Muscle layer of duodenum (tissue), 2 donors: Measurements from ENCODE around the gene TBC1D22A.
"Not testable (repeated sequence)": the region's sequence is repeated elsewhere in the genome, so short reads cannot be mapped to it uniquely, and the experiment has no call there.

Experiments
- H3K27ac ChIP-seq: one replicate; pipeline ENCODE4 v1.7.0; 2013; ENCODE audit warnings: mild to moderate bottlenecking, low read length
- H3K27me3 ChIP-seq: one replicate; pipeline ENCODE4 v1.7.0; 2013; ENCODE audit warnings: low read depth, mild to moderate bottlenecking, control low read depth, low read length
- H3K36me3 ChIP-seq, 2 donors: one replicate each; pipeline ENCODE4 v1.7.0; 2013; ENCODE audit warnings: low read length in 2 of 2, control low read depth in 1 of 2, mild to moderate bottlenecking in 1 of 2; ENCODE audit not compliant: insufficient read depth in 2 of 2, control insufficient read depth in 1 of 2
- H3K4me1 ChIP-seq, 2 donors: one replicate each; pipeline ENCODE4 v1.7.0; 2013; ENCODE audit warnings: low read length in 2 of 2, mild to moderate bottlenecking in 2 of 2, control low read depth in 1 of 2, moderate library complexity in 1 of 2; ENCODE audit not compliant: insufficient read depth in 2 of 2, control insufficient read depth in 1 of 2
- H3K4me3 ChIP-seq, 2 donors: one replicate each; pipeline ENCODE4 v1.7.0; 2013; ENCODE audit warnings: low read length in 2 of 2, low read depth in 1 of 2, mild to moderate bottlenecking in 1 of 2
- H3K9me3 ChIP-seq, 2 donors: one replicate each; pipeline ENCODE4 v1.7.0; 2013; ENCODE audit warnings: low read length in 2 of 2, control low read depth in 1 of 2, mild to moderate bottlenecking in 1 of 2; ENCODE audit not compliant: control insufficient read depth in 1 of 2
- donor health status: healthy.

The TBC1D22A gene

DNA sequence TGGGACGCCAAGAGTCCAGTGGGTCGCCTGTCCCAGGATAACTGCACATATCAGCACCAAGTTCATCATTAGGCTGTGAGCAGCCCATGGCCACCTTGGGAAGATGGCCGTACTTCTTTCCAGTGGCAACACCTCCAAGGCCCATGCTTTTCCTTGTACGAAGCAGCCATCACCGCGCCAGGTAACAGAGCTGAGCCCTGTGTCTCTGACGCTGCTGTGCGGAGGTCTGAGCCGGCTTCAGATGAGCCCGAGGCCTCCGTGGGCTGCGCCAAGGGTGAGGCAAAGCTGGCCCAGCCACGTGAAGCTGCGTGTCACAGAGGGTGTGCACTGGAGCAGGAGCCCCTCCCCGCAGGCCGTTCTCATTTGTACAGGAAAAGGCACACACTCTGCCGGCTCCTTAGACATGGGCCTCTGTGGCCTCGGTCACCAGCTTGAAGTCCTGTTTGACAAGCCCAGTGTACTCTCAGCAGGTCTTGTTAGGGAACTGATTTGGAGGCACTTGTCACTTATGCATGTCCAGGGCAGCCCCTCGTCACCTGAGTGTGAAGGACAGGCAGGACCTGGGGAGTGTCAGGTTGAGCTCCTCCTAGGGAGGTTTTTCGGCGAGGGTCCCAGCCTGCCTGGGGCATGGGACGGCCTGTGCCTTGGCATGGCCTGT is 401.5 kb downstream of the TBC1D22A start:
- H3K36me3 ChIP-seq, result peaks cover 3 to 9% of the 10 kb centered on the region in 2 donors
- no peak overlapping the region for H3K4me3 ChIP-seq
- H3K27ac ChIP-seq, result no peak overlapping the region
- no peaks in the 10 kb centered on the region for H3K27me3 ChIP-seq
- H3K4me1 ChIP-seq, result no peaks in the 10 kb centered on the region
- H3K9me3 ChIP-seq, result no peaks in the 10 kb centered on the region

DNA sequence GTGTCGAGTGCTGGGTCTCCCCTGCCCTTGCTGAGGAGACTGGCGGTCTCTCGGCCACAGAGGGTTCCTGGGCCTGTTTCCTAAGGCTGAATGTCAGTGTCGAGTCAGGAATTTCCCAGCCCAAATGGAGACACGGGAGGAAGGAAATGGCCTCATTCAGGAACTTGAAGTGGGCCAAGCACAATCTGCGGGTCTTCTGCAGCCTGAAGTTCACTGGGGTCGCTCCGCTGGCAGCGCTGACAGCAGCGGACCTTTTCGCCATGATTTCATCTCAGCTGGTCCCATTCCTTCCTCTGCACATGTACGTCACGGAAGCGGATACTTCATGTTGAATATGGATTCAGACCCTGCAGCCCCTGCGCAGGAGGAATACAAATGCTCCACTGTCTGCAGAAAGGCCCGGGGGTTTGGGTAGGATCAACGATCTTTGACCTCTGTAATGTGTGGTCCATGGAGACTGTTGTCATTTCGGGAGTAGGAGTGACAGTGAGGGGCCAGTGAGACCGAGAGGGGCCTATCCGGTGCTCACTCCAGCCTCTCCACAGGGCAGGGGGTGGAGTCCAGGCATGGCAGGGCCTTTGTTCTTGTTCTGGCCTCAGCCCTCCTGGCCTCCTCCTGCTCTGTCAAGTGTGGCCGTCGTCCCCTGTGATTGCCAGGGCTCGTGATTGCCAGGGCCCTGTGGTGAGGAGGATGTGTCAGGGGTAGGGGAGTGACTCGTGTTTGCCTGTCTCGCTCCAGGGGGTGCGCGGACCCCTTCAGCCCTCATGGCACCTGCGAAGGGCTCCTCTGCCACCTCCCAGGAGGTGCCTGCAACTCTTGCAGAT is 402.3 kb downstream of the TBC1D22A start:
- no peaks in the 10 kb centered on the region for H3K9me3 ChIP-seq
- H3K36me3 ChIP-seq, result peaks cover 0 to 9% of the 10 kb centered on the region in 2 donors
- H3K27ac ChIP-seq, result no peak overlapping the region
- no peak overlapping the region for H3K4me3 ChIP-seq
- H3K27me3 ChIP-seq, result no peaks in the 10 kb centered on the region
- no peaks in the 10 kb centered on the region for H3K4me1 ChIP-seq

DNA sequence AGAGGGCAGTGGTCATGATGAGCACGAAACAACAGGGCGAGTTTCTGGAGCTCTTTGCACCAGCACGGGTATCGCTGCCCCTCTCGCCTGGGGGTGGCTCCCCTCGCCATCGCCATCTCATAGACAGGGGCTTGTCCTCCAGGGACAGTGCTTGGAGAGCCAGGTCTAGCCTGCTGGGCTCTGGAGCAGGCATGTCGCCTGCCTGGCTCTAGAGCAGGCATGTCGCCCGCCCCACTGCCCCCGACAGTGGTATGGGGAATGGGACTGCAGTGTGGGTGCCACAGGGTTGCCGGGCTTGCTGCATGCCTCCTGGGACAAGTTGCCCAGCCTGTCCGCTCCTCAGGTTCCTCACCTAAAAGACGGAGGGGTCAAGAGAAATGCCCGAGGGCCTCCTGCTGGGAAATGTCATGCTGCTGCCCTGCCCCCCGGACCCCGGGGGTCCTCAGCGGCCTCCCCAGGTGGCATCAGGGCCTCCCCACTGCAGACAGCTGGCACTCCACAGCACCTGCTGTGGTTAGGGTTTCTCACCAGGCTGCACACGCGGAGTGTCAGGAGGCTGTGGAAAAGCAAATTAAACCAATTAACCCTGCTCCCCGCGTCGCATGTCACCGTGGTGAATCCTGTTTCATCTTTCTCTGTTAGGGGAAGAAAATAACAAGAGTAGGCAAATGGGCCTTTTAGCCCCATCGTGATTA is 403.0 kb downstream of the TBC1D22A start:
- Histone ChIP-seq H3K36me3 (peaks cover 0 to 9% of the 10 kb centered on the region in 2 donors), H3K4me3 (no peak overlapping the region), H3K4me1 (no peaks in the 10 kb centered on the region), H3K27ac (no peak overlapping the region), H3K27me3 (no peaks in the 10 kb centered on the region), H3K9me3 (no peaks in the 10 kb centered on the region)

DNA sequence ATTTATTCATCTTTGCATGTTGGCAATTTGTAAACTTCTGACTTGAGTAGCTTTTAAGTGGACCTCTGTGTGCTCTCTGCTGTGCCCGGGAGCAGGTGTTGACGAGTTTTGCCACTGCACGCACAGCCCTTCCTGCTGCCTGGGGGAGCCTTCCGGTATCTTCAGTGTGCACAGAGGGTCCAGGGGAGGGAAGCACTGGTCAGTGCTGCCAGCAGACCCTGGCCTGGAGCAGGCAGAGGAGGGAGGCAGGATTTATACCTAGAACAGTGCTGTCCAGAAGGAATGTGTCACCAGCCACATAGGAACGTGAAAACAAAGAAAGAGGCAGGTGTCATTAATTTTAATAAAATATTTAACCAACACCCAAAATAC is 403.6 kb downstream of the TBC1D22A start:
- Histone ChIP-seq H3K9me3 (no peaks in the 10 kb centered on the region), H3K4me3 (no peak overlapping the region), H3K27me3 (no peaks in the 10 kb centered on the region), H3K36me3 (peaks cover 0 to 9% of the 10 kb centered on the region in 2 donors), H3K27ac (no peak overlapping the region), H3K4me1 (no peaks in the 10 kb centered on the region)

DNA sequence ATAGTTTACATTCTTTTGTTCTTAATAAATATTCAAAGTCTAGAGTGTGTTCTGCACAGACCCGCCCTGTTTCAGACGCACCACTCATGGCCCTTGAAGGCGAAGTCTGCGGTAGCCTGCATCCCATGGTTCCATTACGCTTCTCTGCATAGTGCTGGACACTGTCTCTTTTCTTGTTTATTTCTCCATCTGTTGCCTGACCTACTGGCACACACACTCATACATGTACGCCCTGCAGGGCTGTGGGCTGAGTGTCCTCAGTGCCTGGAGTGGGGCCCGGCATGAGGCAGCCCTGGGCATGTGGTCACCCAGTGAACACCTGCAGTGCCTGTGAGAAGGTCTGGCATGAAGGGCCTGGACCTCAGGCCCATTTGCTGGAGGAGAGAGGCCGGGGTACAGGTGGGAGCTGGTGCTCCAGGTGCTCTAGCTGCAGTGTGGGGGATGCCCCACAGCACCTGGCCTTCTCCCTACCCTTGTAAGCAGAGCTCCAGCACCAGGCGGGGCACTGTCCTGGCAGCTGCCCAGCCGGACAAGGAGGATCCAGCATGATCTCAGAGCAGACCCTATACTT is 404.1 kb downstream of the TBC1D22A start:
- Histone ChIP-seq H3K4me1 (no peaks in the 10 kb centered on the region), H3K36me3 (peaks cover 0 to 9% of the 10 kb centered on the region in 2 donors), H3K27me3 (no peaks in the 10 kb centered on the region), H3K9me3 (no peaks in the 10 kb centered on the region), H3K4me3 (no peak overlapping the region), H3K27ac (no peak overlapping the region)

DNA sequence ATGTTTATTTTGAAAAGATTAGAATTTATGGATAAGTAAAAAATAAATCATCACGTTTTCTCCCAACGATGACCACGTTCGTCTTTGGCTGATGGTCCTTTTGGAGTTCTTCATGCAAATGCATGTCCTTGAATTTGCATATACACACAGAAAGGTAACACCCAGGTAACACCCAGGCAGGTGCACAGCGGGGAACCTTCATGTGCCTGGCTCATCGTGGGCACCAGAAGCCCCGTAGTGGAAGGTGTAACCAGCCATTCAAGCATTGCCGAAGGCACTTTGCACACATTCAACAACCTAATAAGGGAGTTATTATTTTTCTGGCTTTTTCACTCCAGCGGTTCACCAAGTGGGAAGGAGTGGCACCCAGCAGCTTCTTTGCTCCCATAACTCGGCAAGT is 404.6 kb downstream of the TBC1D22A start:
- H3K9me3 ChIP-seq, result no peaks in the 10 kb centered on the region
- H3K4me3 ChIP-seq, result no peak overlapping the region
- H3K4me1 ChIP-seq, result no peaks in the 10 kb centered on the region
- peaks cover 0 to 9% of the 10 kb centered on the region in 2 donors for H3K36me3 ChIP-seq
- no peak overlapping the region for H3K27ac ChIP-seq
- no peaks in the 10 kb centered on the region for H3K27me3 ChIP-seq

DNA sequence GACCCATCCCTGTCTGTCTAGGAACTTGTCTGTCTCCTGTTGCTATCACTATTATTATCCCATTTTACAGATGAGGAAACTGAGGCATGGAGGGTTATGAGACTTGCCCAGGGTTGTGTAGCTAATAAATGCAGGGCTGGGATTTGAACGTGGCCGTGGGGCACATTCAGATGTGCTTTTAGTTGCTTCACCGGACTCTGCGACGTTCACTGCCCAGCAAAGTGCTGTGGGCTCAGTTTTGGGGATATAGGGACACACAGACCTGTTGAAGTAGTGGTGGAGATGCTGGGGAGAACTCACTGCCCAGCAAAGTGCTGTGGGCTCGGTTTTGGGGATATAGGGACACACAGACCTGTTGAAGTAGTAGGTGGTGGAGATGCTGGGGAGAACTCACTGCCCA is 405.5 kb downstream of the TBC1D22A start:
- H3K4me1 ChIP-seq, H3K27me3 ChIP-seq, H3K36me3 ChIP-seq: not testable (repeated sequence)

DNA sequence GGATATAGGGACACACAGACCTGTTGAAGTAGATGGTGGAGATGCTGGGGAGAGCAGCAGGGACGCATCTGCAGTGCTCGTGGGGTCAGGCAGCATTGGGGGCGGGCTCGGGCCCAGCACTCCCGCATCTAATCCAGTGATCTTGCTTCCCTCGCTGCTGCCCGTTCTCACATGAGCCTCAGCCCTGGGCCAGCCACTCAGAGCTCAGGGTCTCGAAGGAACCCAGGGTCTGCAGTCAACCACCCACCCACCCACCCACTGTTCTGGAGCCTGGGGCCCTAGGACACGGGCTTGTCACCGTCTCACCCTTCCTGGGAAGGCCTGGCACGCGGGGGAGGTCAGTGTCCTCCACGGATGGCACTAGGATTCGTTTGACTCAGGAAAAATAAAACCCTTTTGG is 406.0 kb downstream of the TBC1D22A start:
- Histone ChIP-seq H3K36me3 (peaks cover 0 to 9% of the 10 kb centered on the region in 2 donors), H3K4me1 (no peaks in the 10 kb centered on the region), H3K9me3 (no peaks in the 10 kb centered on the region), H3K27ac (no peak overlapping the region), H3K4me3 (no peak overlapping the region), H3K27me3 (no peaks in the 10 kb centered on the region)

More for the DNA sequence above, 405.5 kb downstream of the TBC1D22A start:
- not testable (repeated sequence) for H3K4me3 ChIP-seq, H3K27ac ChIP-seq, H3K9me3 ChIP-seq

DNA sequence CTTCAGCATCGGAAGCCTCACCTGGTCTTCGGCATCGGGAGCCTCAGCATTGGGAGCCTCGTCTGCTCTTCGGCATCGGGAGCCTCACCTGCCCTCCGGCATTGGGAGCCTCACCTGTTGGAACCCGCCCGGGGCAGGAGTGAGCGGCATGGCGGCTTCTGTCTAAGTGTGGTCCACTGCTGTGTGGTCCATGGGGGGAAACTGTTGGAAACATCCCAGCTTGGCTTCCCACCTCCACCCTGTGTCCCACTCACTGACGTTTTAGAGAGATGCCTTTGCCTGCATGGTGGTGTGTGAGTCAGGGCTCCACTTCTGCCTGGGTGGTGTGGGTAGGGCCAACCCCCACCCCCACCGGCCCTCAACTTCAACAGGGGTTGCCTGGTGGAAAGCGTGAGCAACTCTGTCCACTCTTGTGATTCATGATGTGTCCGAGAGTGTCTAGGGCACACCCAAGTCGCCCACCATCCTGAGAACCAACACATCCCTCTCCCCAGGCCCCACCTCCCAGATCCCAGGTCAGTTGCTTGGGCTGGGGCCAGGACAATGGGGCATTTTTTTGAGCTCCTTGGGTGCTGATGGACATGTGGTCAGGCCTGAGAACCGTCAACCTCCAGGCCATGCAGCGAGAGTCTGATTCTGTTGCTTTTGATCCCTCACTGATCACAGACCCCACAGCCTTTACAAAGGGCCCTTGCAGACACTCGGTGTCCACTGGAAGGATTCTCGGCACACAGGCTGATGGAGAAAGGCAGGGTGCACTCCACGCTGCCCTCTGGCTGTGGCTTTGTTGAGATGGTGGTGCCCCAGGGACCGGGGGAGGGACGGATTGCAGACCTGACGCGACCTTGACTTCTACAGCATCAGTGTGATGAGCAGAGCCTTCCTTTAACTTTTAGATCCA is 406.7 kb downstream of the TBC1D22A start:
- Histone ChIP-seq H3K4me3 (no peak overlapping the region), H3K4me1 (no peaks in the 10 kb centered on the region), H3K36me3 (peaks cover 0 to 9% of the 10 kb centered on the region in 2 donors), H3K9me3 (no peaks in the 10 kb centered on the region), H3K27me3 (no peaks in the 10 kb centered on the region), H3K27ac (no peak overlapping the region)

DNA sequence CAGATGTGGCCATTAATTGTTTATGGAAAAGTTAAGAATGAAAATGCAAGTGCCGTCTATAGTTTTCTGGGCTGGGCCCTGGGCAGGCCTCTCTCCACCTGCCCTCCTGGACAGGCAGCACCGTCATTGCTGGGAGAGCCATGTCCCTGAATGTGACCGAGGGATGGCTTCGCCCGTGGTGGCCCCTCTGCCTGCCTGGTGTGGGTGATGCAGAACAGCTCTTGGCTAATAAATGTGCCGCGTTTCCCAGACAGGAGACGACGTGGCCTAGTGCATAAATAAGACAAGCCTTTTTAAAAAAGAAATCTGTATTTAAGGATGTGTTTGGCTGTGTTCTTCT is 407.3 kb downstream of the TBC1D22A start:
- Histone ChIP-seq H3K27me3 (no peaks in the 10 kb centered on the region), H3K4me3 (no peak overlapping the region), H3K4me1 (no peaks in the 10 kb centered on the region), H3K36me3 (peaks cover 0 to 9% of the 10 kb centered on the region in 2 donors), H3K9me3 (no peaks in the 10 kb centered on the region), H3K27ac (no peak overlapping the region)
